22Rv1 (cell line): Measurements from ENCODE around the gene USP20.

Experiments
- H3K27ac ChIP-seq: fragments of 450-650 bp; 2 replicates; pipeline ENCODE4 v1.5.1; 2017
- ZFX ChIP-seq: fragments of 450-650 bp; IDR thresholded peaks from 2 replicates; pipeline ENCODE4 v1.6.1; 2017; ENCODE audit warnings: antibody characterized with exemption, borderline replicate concordance
- TF ChIP-seq, protein P1 (sequence below): fragments of 450-650 bp; IDR thresholded peaks from 2 replicates; pipeline ENCODE4 v1.5.1; 2017; ENCODE audit warnings: mild to moderate bottlenecking

The USP20 gene

DNA sequence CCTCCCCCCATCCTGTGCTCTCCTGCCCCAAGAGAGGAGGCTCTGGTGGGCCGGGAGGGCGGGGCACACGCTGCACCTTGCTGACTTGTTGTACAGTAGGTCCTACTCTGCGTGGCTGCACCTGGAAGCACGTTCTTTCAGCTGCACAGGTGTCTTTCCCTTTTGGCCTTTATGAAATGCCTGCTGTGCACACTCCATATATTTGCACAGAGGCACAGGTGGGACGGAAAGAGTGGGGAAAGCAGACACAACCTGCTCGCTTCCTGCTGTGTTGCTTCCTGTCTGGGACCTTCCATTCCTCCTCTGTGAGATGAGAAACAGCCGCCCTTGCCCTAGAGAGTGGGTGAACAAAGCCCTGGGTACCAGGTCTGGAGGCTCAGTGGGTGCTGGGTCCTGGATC lies 4.8 kb downstream of the USP20 start:
- TF ChIP-seq, protein P1, sequence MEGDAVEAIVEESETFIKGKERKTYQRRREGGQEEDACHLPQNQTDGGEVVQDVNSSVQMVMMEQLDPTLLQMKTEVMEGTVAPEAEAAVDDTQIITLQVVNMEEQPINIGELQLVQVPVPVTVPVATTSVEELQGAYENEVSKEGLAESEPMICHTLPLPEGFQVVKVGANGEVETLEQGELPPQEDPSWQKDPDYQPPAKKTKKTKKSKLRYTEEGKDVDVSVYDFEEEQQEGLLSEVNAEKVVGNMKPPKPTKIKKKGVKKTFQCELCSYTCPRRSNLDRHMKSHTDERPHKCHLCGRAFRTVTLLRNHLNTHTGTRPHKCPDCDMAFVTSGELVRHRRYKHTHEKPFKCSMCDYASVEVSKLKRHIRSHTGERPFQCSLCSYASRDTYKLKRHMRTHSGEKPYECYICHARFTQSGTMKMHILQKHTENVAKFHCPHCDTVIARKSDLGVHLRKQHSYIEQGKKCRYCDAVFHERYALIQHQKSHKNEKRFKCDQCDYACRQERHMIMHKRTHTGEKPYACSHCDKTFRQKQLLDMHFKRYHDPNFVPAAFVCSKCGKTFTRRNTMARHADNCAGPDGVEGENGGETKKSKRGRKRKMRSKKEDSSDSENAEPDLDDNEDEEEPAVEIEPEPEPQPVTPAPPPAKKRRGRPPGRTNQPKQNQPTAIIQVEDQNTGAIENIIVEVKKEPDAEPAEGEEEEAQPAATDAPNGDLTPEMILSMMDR: no peak
- no peak for TF ChIP-seq ZFX
- no peak overlapping the region for H3K27ac ChIP-seq

DNA sequence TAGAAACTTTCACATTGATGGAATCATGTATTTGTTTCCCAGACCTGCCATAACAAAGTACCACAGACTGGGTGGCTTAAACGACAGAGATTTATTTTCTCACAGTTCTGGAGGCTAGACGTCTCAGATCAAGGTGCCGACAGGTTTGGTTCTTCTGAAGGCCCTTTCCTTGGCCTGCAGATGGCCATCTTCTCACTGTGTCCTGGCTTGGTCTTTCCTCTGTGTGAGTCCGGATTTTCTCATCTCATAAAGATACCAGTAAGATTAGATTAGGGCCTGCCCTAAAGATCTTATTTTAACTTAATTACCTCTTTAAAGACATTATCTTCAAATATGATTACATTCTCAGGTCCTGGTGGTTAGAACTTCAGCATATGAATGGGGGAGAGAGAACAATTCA lies 5.8 kb downstream of the USP20 start:
- no peak overlapping the region for H3K27ac ChIP-seq
- no peak for TF ChIP-seq ZFX
- TF ChIP-seq, protein P1: no peak

GRCh38 chr9:129845373-129845772 lies 10.1 kb downstream of the USP20 start:
- H3K27ac ChIP-seq: no peak overlapping the region
- TF ChIP-seq, protein P1: no peak
- no peak for TF ChIP-seq ZFX

DNA sequence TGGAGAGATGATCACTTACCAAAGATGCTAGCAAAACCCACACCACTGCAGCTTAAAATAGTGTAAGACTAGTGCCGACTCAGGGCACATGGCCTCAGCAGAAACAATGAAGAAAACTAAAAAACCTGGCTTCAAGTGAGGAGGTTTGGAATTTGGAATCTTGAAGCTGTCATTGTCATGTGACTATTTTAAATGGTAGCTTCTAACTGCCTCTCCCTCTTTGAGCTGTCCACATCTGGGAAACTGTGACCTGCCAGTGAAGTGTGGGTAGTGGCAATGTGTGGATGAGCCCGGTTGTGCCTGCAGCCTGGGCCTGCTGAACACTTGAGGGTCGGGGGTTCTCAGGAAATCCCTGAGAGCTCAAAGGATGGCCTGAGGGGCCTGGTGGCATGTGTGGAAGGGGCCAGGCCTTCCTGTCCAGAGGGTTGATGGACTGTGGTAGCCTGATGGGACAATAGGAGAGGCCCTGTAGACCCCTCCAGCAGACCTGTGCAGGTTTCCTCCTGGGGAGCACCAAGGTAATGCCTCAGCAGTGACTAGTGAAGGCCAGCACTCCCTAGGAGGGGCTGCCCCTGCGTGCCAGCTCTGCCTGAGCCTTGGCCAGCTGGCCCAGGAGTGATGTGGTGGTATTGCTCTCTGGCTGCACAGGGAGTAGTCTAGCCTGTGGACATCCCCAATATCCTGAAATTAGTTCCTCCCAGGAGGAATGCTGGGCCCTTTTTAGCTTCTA lies 13.6 kb downstream of the USP20 start:
- no peak overlapping the region for H3K27ac ChIP-seq
- TF ChIP-seq, protein P1: no peak
- TF ChIP-seq ZFX: no peak

GRCh38 chr9:129849901-129850300 lies 14.6 kb downstream of the USP20 start:
- TF ChIP-seq, protein P1: no peak
- no peak for TF ChIP-seq ZFX
- H3K27ac ChIP-seq: no peak overlapping the region

DNA sequence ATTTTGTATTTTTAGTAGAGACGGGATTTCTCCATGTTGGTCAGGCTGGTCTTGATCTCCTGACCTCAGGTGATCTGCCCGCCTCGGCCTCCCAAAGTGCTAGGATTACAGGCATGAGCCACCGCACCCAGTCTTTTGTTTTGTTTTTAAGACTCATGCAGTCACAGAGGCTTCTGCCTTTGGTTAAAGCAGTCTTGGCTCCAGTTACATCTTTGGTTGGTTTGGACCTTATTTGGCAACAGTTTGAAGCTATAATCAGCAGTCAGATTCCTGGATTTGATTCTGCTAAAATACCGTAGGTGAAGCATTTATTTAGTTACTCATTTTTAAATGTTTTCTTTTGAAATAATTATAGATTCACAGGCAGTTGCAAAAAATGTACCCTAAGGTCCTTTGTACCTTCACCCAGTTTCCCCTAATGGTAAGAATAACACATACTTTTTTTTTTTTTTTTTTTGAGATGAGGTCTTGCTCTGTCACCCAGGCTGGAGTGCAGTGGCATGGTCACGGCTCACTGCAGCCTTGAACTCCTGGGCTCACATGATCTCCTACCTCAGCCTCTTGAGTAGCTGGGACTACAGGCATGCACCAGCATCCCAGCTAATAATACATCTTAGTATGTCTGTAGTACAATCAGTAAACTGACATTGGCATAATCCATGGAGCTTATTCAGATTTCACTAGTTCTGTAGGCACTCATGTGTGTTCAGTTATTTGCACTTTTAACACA lies 15.7 kb downstream of the USP20 start:
- no peak overlapping the region for H3K27ac ChIP-seq
- TF ChIP-seq ZFX: no peak
- TF ChIP-seq, protein P1: no peak

GRCh38 chr9:129851821-129852220 lies 16.6 kb downstream of the USP20 start:
- no peak overlapping the region for H3K27ac ChIP-seq

More at GRCh38 chr9:129851821-129852220, 16.6 kb downstream of the USP20 start:
- TF ChIP-seq, protein P1: no peak
- no peak for TF ChIP-seq ZFX
